Measurements from ENCODE around the gene RAD23A.

Gene RAD23A

DNA sequence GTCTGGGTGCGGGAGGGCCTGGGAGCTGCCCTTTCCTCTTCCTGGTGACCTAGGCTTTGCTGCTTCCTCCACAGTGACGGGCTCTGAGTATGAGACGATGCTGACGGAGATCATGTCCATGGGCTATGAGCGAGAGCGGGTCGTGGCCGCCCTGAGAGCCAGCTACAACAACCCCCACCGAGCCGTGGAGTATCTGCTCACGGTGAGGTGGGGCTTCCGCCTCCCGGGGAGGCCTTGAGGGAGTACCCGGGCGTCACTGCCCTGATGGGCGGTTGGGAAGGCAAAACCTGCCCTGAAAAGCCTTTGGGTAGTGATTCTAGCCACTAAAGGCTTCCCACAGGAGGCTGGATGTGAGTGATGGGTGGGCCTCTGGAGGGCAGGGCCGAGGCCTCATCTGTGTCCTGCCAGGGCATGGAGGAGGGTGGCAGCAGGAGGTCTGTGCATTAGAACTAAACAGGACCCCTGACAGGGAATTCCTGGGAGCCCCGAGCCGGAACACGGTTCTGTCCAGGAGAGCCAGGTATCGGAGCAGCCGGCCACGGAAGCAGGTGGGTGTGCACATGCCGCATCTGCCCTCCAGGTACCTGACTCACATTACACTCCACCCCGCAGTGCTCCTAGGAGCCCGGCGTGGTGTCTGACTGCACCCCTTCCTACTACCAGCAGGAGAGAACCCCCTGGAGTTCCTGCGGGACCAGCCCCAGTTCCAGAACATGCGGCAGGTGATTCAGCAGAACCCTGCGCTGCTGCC lies 3.1 kb downstream of the RAD23A start:
- no peak for TF ChIP-seq POLR2AphosphoS5 (IDR thresholded peaks at IDR 0.05; ENCODE audit: low read depth, low read length)
- TF ChIP-seq, protein P1, sequence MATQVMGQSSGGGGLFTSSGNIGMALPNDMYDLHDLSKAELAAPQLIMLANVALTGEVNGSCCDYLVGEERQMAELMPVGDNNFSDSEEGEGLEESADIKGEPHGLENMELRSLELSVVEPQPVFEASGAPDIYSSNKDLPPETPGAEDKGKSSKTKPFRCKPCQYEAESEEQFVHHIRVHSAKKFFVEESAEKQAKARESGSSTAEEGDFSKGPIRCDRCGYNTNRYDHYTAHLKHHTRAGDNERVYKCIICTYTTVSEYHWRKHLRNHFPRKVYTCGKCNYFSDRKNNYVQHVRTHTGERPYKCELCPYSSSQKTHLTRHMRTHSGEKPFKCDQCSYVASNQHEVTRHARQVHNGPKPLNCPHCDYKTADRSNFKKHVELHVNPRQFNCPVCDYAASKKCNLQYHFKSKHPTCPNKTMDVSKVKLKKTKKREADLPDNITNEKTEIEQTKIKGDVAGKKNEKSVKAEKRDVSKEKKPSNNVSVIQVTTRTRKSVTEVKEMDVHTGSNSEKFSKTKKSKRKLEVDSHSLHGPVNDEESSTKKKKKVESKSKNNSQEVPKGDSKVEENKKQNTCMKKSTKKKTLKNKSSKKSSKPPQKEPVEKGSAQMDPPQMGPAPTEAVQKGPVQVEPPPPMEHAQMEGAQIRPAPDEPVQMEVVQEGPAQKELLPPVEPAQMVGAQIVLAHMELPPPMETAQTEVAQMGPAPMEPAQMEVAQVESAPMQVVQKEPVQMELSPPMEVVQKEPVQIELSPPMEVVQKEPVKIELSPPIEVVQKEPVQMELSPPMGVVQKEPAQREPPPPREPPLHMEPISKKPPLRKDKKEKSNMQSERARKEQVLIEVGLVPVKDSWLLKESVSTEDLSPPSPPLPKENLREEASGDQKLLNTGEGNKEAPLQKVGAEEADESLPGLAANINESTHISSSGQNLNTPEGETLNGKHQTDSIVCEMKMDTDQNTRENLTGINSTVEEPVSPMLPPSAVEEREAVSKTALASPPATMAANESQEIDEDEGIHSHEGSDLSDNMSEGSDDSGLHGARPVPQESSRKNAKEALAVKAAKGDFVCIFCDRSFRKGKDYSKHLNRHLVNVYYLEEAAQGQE (IDR thresholded peaks at IDR 0.05; ENCODE audit: insufficient read depth in 1 of 2, low read depth in 2 of 2, low read length in 2 of 2), result no peak

DNA sequence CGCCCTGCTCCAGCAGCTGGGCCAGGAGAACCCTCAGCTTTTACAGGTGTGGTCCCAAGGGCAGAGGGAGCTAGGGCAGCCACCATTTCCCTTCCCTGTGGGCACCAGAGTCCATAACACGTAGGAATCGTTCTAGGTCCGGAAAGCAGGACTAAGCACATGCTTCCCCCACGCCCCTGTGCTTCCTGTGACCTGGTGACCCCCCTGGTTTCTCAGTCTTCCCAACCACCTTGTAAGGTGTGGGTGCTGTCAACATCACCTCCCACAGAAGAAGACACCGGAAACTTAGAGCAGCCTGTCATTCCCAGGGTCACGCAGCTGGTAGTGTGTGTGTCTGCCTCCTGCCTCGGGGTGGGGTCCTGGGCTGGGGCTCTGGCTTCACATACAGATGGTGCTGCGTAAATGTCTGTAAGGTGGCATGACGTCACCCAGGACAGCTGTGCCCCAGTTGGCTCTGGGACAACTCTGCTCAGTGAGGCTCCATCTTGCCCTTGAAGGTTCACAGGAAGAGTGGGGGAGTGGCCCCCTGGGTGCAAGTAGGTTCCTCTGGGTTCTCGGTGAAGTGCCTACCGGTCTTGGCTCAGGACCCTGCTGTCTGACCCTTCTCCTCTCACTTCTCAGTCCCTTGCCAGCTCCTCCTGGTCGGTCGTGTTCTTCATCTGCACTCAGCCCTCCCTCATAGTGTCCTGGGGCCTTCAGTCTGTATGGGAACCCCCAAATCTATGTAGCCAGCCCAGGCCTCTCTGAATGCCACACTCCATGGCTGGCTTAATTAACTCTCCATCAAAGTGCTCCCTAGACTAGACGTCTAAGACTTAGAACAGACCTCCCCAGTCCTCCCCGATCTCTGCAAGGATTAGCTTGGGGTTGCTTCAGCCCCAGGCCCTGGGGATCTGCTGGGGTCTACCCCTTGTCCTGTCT lies 4.0 kb downstream of the RAD23A start:
- TF ChIP-seq TAF1 (IDR thresholded peaks at IDR 0.05; ENCODE audit: borderline replicate concordance, insufficient read depth, low read length) (no peak), SIN3A (IDR thresholded peaks at IDR 0.05; ENCODE audit: borderline replicate concordance, insufficient read depth, low read length) (no peak), FOXP2 (optimal IDR thresholded peaks at IDR 0.05; ENCODE audit: borderline replicate concordance, extremely low read depth, extremely low read length, insufficient read depth) (no peak), POLR2AphosphoS5 (IDR thresholded peaks at IDR 0.05; ENCODE audit: low read depth, low read length) (no peak)
- TF ChIP-seq, protein P1 (IDR thresholded peaks at IDR 0.05; ENCODE audit: insufficient read depth in 1 of 2, low read depth in 2 of 2, low read length in 2 of 2), result no peak

DNA sequence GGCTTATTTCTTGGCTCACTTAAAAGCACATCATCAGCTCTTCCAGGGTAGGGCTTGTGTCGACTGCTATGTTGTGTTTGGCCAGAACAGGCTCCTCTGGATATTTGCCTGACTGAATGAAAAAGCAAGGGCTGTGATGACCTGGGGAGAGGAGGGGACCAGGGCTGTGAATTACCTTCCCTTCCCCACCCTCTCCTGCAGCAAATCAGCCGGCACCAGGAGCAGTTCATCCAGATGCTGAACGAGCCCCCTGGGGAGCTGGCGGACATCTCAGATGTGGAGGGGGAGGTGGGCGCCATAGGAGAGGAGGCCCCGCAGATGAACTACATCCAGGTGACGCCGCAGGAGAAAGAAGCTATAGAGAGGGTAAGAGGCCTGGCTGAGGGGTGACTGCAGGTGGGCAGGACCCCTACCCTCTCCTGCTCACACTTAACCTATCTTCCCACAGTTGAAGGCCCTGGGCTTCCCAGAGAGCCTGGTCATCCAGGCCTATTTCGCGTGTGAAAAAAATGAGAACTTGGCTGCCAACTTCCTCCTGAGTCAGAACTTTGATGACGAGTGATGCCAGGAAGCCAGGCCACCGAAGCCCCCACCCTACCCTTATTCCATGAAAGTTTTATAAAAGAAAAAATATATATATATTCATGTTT lies 7.0 kb downstream of the RAD23A start:
- TF ChIP-seq POLR2AphosphoS5 (IDR thresholded peaks at IDR 0.05; ENCODE audit: low read depth, low read length) (no peak), TAF1 (IDR thresholded peaks at IDR 0.05; ENCODE audit: borderline replicate concordance, insufficient read depth, low read length) (no peak)

DNA sequence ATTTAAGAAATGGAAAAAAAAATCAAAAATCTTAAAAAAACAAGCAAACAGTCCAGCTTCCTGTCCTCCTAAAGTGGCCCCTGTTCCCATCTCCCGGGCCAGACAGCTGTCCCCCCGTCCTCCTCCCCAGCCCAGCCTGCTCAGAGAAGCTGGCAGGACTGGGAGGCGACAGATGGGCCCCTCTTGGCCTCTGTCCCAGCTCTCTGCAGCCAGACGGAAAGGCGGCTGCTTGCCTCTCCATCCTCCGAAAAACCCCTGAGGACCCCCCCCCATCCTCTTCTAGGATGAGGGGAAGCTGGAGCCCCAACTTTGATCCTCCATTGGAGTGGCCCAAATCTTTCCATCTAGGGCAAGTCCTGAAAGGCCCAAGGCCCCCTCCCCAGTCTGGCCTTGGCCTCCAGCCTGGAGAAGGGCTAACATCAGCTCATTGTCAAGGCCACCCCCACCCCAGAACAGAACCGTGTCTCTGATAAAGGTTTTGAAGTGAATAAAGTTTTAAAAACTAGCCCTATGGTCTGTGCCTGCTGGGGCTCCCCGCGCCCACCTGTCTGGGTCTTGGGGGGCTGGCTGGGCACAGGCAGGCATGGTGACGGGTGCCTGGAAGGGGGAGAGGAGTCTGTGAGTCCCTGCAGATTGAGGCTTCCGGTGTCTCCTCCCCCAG lies 7.6 kb downstream of the RAD23A start:
- peak; percentile 25; the same call in 1 of the 2 replicates for TF ChIP-seq POLR2AphosphoS5 (IDR thresholded peaks at IDR 0.05; ENCODE audit: low read depth, low read length)
- no peak for TF ChIP-seq FOXP2 (optimal IDR thresholded peaks at IDR 0.05; ENCODE audit: borderline replicate concordance, extremely low read depth, extremely low read length, insufficient read depth)
- TF ChIP-seq, protein P1 (IDR thresholded peaks at IDR 0.05; ENCODE audit: insufficient read depth in 1 of 2, low read depth in 2 of 2, low read length in 2 of 2), result no peak
- TF ChIP-seq TAF1 (IDR thresholded peaks at IDR 0.05; ENCODE audit: borderline replicate concordance, insufficient read depth, low read length), result no peak
- TF ChIP-seq SIN3A (IDR thresholded peaks at IDR 0.05; ENCODE audit: borderline replicate concordance, insufficient read depth, low read length), result no peak

Measured in PFSK-1 (cell line).